SK-N-SH (cell line): Measurements from ENCODE around the gene HSPA1A. TPM values are rescaled to one million over a fixed set of nuclear protein-coding genes. Genes with fewer than 3 reads are reported as not detected.

Source experiments
- polyA plus RNA-seq, 3 experiments: library from polyadenylated mRNA; depleted of rRNA; stranded (reverse); fragments of >200 nt; gene quantifications; 2 replicates each; pipeline ENCODE4 v1.2.3, GENCODE V29; 2012
- small RNA-seq, 7 experiments: library from RNA; depleted of rRNA; stranded (forward); fragments of <200 nt; gene quantifications; one replicate each; pipeline ENCODE3, GENCODE V24; 2012

Gene HSPA1A
- polyA plus RNA-seq, 1 of the 3 experiments (the other 2 are of a cell fraction) = 119 TPM

Small RNAs within 50 kb of the gene (small RNA-seq; reads per million reads assigned to genes)
- 0 reads per million in 7 experiments for gene RF00019
- 2.9 to 77.1 (median 47.7) reads per million in 7 experiments for gene SNORD48
- gene SNORD52 = 0 reads per million in 7 experiments

Other genes starting within 250 kb of the HSPA1A start
- not detected in 2 replicates for gene LTA, start 243.3 kb upstream of the HSPA1A start, polyA plus RNA-seq (2012; rRNA removed)
- not detected in 2 replicates for gene TNF, start 240.0 kb upstream of the HSPA1A start, polyA plus RNA-seq (2012; rRNA removed)
- gene LTB, start 233.1 kb upstream of the HSPA1A start, polyA plus RNA-seq (2012; rRNA removed) = 0.10 and 0.16 TPM in 2 replicates
- gene LST1, start 229.3 kb upstream of the HSPA1A start, polyA plus RNA-seq (2012; rRNA removed) = not detected in 2 replicates
- gene NCR3, start 222.5 kb upstream of the HSPA1A start, polyA plus RNA-seq (2012; rRNA removed) = not detected in 2 replicates
- not detected in 2 replicates for gene AIF1, start 200.3 kb upstream of the HSPA1A start, polyA plus RNA-seq (2012; rRNA removed)
- gene PRRC2A, start 194.8 kb upstream of the HSPA1A start, polyA plus RNA-seq (2012; rRNA removed) = 36.1 and 76.1 TPM in 2 replicates
- gene BAG6, start 162.9 kb upstream of the HSPA1A start, polyA plus RNA-seq (2012; rRNA removed) = 100 and 220 TPM in 2 replicates
- 6.8 and 7.2 TPM in 2 replicates for gene APOM, start 159.6 kb upstream of the HSPA1A start, polyA plus RNA-seq (2012; rRNA removed)
- gene C6orf47, start 154.8 kb upstream of the HSPA1A start, polyA plus RNA-seq (2012; rRNA removed) = 10.3 and 11.5 TPM in 2 replicates
- gene GPANK1, start 150.5 kb upstream of the HSPA1A start, polyA plus RNA-seq (2012; rRNA removed) = 18.3 and 19.1 TPM in 2 replicates
- gene CSNK2B, start 149.5 kb upstream of the HSPA1A start, polyA plus RNA-seq (2012; rRNA removed) = 97.3 and 101 TPM in 2 replicates
- gene LY6G5B, start 145.6 kb upstream of the HSPA1A start, polyA plus RNA-seq (2012; rRNA removed) = 12.7 and 20.6 TPM in 2 replicates
- 0.60 and 1.1 TPM in 2 replicates for gene LY6G5C, start 134.5 kb upstream of the HSPA1A start, polyA plus RNA-seq (2012; rRNA removed)
- gene ABHD16A, start 112.2 kb upstream of the HSPA1A start, polyA plus RNA-seq (2012; rRNA removed) = 49.3 and 52.9 TPM in 2 replicates
- not detected in 2 replicates for gene LY6G6F, start 108.7 kb upstream of the HSPA1A start, polyA plus RNA-seq (2012; rRNA removed)
- not detected in 2 replicates for gene LY6G6D, start 100.2 kb upstream of the HSPA1A start, polyA plus RNA-seq (2012; rRNA removed)
- gene LY6G6C, start 93.8 kb upstream of the HSPA1A start, polyA plus RNA-seq (2012; rRNA removed) = 0.08 TPM in 1 of 2 replicates, not detected in the other
- not detected in 2 replicates for gene MPIG6B, start 92.2 kb upstream of the HSPA1A start, polyA plus RNA-seq (2012; rRNA removed)
- 147 and 180 TPM in 2 replicates for gene DDAH2, start 86.2 kb upstream of the HSPA1A start, polyA plus RNA-seq (2012; rRNA removed)
- 520 and 569 TPM in 2 replicates for gene CLIC1, start 79.0 kb upstream of the HSPA1A start, polyA plus RNA-seq (2012; rRNA removed)
- 16.0 and 19.5 TPM in 2 replicates for gene MSH5, start 75.5 kb upstream of the HSPA1A start, polyA plus RNA-seq (2012; rRNA removed)
- 5.9 and 6.3 TPM in 2 replicates for gene SAPCD1, start 52.9 kb upstream of the HSPA1A start, polyA plus RNA-seq (2012; rRNA removed)
- gene VWA7, start 38.2 kb upstream of the HSPA1A start, polyA plus RNA-seq (2012; rRNA removed) = 0.45 and 0.56 TPM in 2 replicates
- gene VARS1, start 19.8 kb upstream of the HSPA1A start, polyA plus RNA-seq (2012; rRNA removed) = 22.2 and 35.1 TPM in 2 replicates
- gene LSM2, start 8.6 kb upstream of the HSPA1A start, polyA plus RNA-seq (2012; rRNA removed) = 47.8 and 79.1 TPM in 2 replicates
- gene HSPA1L, start 260 bp upstream of the HSPA1A start, polyA plus RNA-seq (2012; rRNA removed) = 0.69 and 0.83 TPM in 2 replicates
- gene HSPA1B, start 12.2 kb downstream of the HSPA1A start, polyA plus RNA-seq (2012; rRNA removed) = 52.4 and 96.3 TPM in 2 replicates
- 42.2 and 43.0 TPM in 2 replicates for gene NEU1, start 47.3 kb downstream of the HSPA1A start, polyA plus RNA-seq (2012; rRNA removed)
- 0.26 and 0.49 TPM in 2 replicates for gene SLC44A4, start 63.5 kb downstream of the HSPA1A start, polyA plus RNA-seq (2012; rRNA removed)
- gene EHMT2, start 82.2 kb downstream of the HSPA1A start, polyA plus RNA-seq (2012; rRNA removed) = 50.1 and 72.0 TPM in 2 replicates
- gene ZBTB12, start 86.5 kb downstream of the HSPA1A start, polyA plus RNA-seq (2012; rRNA removed) = 8.3 and 8.4 TPM in 2 replicates
- 0.15 and 0.43 TPM in 2 replicates for gene C2, start 112.2 kb downstream of the HSPA1A start, polyA plus RNA-seq (2012; rRNA removed)
- 42.1 and 64.4 TPM in 2 replicates for gene CFB, start 130.6 kb downstream of the HSPA1A start, polyA plus RNA-seq (2012; rRNA removed)
- gene NELFE, start 143.4 kb downstream of the HSPA1A start, polyA plus RNA-seq (2012; rRNA removed) = 89.5 and 116 TPM in 2 replicates
- 86.3 and 89.4 TPM in 2 replicates for gene SKIC2, start 143.6 kb downstream of the HSPA1A start, polyA plus RNA-seq (2012; rRNA removed)
- 25.3 and 27.1 TPM in 2 replicates for gene DXO, start 156.6 kb downstream of the HSPA1A start, polyA plus RNA-seq (2012; rRNA removed)
- 9.9 and 11.4 TPM in 2 replicates for gene C4A, start 166.5 kb downstream of the HSPA1A start, polyA plus RNA-seq (2012; rRNA removed)
- gene C4B, start 199.3 kb downstream of the HSPA1A start, polyA plus RNA-seq (2012; rRNA removed) = 6.8 and 10.9 TPM in 2 replicates
- gene CYP21A2, start 222.9 kb downstream of the HSPA1A start, polyA plus RNA-seq (2012; rRNA removed) = 0.03 TPM in 1 of 2 replicates, not detected in the other